DND-41 (cell line): Measurements from ENCODE around the gene DUSP8.
"Not testable (repeated sequence)": the region's sequence is repeated elsewhere in the genome, so short reads cannot be mapped to it uniquely, and the experiment has no call there.

Experiments
- EZH2 ChIP-seq: IDR thresholded peaks from 3 replicates; pipeline ENCODE4 v1.6.1; 2012; ENCODE audit warnings: borderline replicate concordance, low read depth, mild to moderate bottlenecking, moderate library complexity, low read length, inconsistent platforms; ENCODE audit not compliant: severe bottlenecking
- TF ChIP-seq, protein P1 (sequence below): IDR thresholded peaks from 2 replicates; pipeline ENCODE4 v1.5.1; 2012; ENCODE audit warnings: borderline replicate concordance, low read length, moderate library complexity, mild to moderate bottlenecking; ENCODE audit not compliant: poor library complexity, severe bottlenecking; ENCODE audit errors: extremely low read depth

DNA sequence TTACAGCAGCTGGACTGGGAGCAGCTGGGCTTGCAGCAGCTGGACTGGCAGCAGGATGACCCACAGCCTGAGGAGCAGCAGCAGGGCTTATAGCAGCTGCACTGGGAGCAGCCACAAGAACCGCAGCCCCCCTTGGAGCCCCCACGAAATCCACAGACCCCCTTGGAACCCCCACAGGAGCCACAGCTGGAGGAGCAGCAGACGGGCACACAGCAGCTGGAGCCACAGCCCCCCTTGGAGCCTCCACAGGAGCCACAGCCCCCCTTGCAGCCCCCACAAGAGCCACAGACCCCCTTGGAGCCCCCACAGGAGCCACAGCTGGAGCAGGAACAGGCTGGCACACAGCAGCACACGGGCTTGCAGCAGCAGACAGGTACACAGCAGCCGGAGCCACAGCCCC is 35.8 kb upstream of the DUSP8 start:
- TF ChIP-seq, protein P1, sequence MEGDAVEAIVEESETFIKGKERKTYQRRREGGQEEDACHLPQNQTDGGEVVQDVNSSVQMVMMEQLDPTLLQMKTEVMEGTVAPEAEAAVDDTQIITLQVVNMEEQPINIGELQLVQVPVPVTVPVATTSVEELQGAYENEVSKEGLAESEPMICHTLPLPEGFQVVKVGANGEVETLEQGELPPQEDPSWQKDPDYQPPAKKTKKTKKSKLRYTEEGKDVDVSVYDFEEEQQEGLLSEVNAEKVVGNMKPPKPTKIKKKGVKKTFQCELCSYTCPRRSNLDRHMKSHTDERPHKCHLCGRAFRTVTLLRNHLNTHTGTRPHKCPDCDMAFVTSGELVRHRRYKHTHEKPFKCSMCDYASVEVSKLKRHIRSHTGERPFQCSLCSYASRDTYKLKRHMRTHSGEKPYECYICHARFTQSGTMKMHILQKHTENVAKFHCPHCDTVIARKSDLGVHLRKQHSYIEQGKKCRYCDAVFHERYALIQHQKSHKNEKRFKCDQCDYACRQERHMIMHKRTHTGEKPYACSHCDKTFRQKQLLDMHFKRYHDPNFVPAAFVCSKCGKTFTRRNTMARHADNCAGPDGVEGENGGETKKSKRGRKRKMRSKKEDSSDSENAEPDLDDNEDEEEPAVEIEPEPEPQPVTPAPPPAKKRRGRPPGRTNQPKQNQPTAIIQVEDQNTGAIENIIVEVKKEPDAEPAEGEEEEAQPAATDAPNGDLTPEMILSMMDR, result not testable (repeated sequence)
- not testable (repeated sequence) for TF ChIP-seq EZH2
